ENCODE data around the gene LMTK3.
"Not testable (repeated sequence)": the region's sequence is repeated elsewhere in the genome, so short reads cannot be mapped to it uniquely, and the experiment has no call there.

The LMTK3 gene

GRCh38 chr19:48487948-48488347 is 23.7 kb downstream of the LMTK3 start:
- WGBS (ENCODE audit: insufficient coverage) = 93% methylated on average over 5 of the region's 8 CpGs
- Histone ChIP-seq H3K27me3 (replicated peaks in 2 of 5; ENCODE audit: control insufficient read depth in 4 of 5, insufficient read depth in 5 of 5, low read length in 4 of 5) (peaks cover 0 to 14% (median 0%) of the 10 kb centered on the region in 5 experiments), H3K27ac (ENCODE audit: insufficient read depth in 1 of 2, low read depth in 1 of 2, low read length in 2 of 2, poor library complexity in 1 of 2, severe bottlenecking in 2 of 2) (no peak overlapping the region), H3K36me3 (ENCODE audit: control insufficient read depth in 4 of 4, insufficient read depth in 4 of 4, low read length in 3 of 4) (no peaks in the 10 kb centered on the region), H3K9me3 (ENCODE audit: control extremely low read depth in 1 of 5, control insufficient read depth in 4 of 5, insufficient read depth in 2 of 5, low read depth in 1 of 5, low read length in 4 of 5) (no peaks in the 10 kb centered on the region), H3K4me1 (ENCODE audit: control extremely low read depth in 1 of 4, control insufficient read depth in 4 of 4, insufficient read depth in 4 of 4, low read length in 3 of 4) (peaks cover 0 to 30% (median 23%) of the 10 kb centered on the region in 4 experiments), H3K4me3 (ENCODE audit: control insufficient read depth in 1 of 7, extremely low read depth in 1 of 7, insufficient read depth in 4 of 7, low read depth in 2 of 7, low read length in 6 of 7) (no peak overlapping the region)
- ChIA-PET POLR2A (no interaction called here), CTCF (interaction anchor here (0.8 to 7.5 kb wide), 9 partner anchors 8 to 158 kb away, joined by 3 to 98 read pairs (median 4); partner anchors contain the start of gene CA11)
- no peak for DNase-seq

DNA sequence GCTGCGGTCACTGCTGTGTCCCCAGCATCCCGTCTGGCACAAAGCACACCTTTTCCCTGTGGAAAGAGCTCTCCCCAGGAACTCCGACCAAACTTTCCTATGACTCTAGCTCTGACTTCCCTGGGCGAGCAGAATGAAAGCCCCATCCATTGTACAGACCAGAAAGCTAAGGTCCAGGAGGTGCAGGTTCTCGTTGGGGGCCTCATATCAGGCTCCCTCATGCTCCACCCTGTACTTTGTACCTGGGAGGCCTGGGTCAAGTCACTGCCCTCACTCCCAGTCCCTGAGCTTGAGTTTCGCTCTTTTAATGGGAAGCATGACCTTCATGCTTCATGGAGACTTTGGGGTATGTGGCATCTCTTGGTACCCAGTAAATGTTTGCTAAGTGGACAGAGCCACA is 24.1 kb downstream of the LMTK3 start:
- no peaks in the 10 kb centered on the region for H3K9me3 ChIP-seq (ENCODE audit: control extremely low read depth in 1 of 5, control insufficient read depth in 4 of 5, insufficient read depth in 2 of 5, low read depth in 1 of 5, low read length in 4 of 5)
- no peak overlapping the region for H3K27ac ChIP-seq (ENCODE audit: insufficient read depth in 1 of 2, low read depth in 1 of 2, low read length in 2 of 2, poor library complexity in 1 of 2, severe bottlenecking in 2 of 2)
- ChIA-PET CTCF (interaction anchor here (0.8 to 7.5 kb wide), 8 partner anchors 9 to 158 kb away, joined by 3 to 98 read pairs (median 4); partner anchors contain the start of gene CA11), POLR2A (no interaction called here)
- H3K27me3 ChIP-seq (replicated peaks in 2 of 5; ENCODE audit: control insufficient read depth in 4 of 5, insufficient read depth in 5 of 5, low read length in 4 of 5) = peaks cover 0 to 13% (median 0%) of the 10 kb centered on the region in 5 experiments
- 96% methylated on average over 6 of the region's 6 CpGs for whole genome bisulfite sequencing (ENCODE audit: insufficient coverage)
- no peaks in the 10 kb centered on the region for H3K36me3 ChIP-seq (ENCODE audit: control insufficient read depth in 4 of 4, insufficient read depth in 4 of 4, low read length in 3 of 4)
- peaks cover 0 to 26% (median 20%) of the 10 kb centered on the region in 4 experiments for H3K4me1 ChIP-seq (ENCODE audit: control extremely low read depth in 1 of 4, control insufficient read depth in 4 of 4, insufficient read depth in 4 of 4, low read length in 3 of 4)
- DNase-seq = no peak
- H3K4me3 ChIP-seq (ENCODE audit: control insufficient read depth in 1 of 7, extremely low read depth in 1 of 7, insufficient read depth in 4 of 7, low read depth in 2 of 7, low read length in 6 of 7) = no peak overlapping the region

DNA sequence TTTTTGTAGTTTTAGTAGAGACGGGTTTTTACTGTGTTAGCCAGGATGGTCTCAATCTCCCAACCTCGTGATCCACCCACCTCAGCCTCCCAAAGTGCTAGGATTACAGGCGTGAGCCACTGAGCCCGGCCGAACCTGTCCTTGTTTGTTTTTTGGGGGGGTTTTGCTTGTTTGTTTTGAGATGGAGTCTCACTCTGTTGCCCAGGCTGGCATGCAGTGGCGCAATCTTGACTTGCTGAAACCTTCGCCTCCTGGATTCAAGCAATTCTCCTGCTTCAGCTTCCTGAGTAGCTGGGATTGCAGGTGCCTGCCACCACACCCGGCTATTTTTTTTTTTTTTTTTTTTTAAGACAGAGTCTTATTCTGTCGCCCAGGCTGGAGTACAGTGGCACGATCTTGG is 24.9 kb downstream of the LMTK3 start:
- H3K36me3 ChIP-seq (ENCODE audit: control insufficient read depth in 4 of 4, insufficient read depth in 4 of 4, low read length in 3 of 4); DNase-seq; H3K27me3 ChIP-seq (replicated peaks in 2 of 5; ENCODE audit: control insufficient read depth in 4 of 5, insufficient read depth in 5 of 5, low read length in 4 of 5); POLR2A ChIA-PET; H3K27ac ChIP-seq (ENCODE audit: insufficient read depth in 1 of 2, low read depth in 1 of 2, low read length in 2 of 2, poor library complexity in 1 of 2, severe bottlenecking in 2 of 2); H3K9me3 ChIP-seq (ENCODE audit: control extremely low read depth in 1 of 5, control insufficient read depth in 4 of 5, insufficient read depth in 2 of 5, low read depth in 1 of 5, low read length in 4 of 5); H3K4me3 ChIP-seq (ENCODE audit: control insufficient read depth in 1 of 7, extremely low read depth in 1 of 7, insufficient read depth in 4 of 7, low read depth in 2 of 7, low read length in 6 of 7): not testable (repeated sequence)
- CTCF ChIA-PET = interaction anchor here (1.2 to 7.5 kb wide), 3 partner anchors 58 to 122 kb away, joined by 4 to 98 read pairs (median 4); no protein-coding TSS in a partner anchor
- WGBS (ENCODE audit: insufficient coverage) = 100% methylated on average over 5 of the region's 10 CpGs
- H3K4me1 ChIP-seq (ENCODE audit: control extremely low read depth in 1 of 4, control insufficient read depth in 4 of 4, insufficient read depth in 4 of 4, low read length in 3 of 4) = peaks cover 0 to 24% (median 16%) of the 10 kb centered on the region in 4 experiments

- H3K4me3 ChIP-seq (ENCODE audit: control insufficient read depth in 1 of 7, extremely low read depth in 1 of 7, insufficient read depth in 4 of 7, low read depth in 2 of 7, low read length in 6 of 7) = no peak overlapping the region
- no peaks in the 10 kb centered on the region for H3K36me3 ChIP-seq (ENCODE audit: control insufficient read depth in 4 of 4, insufficient read depth in 4 of 4, low read length in 3 of 4)
- no peak overlapping the region for H3K27ac ChIP-seq (ENCODE audit: insufficient read depth in 1 of 2, low read depth in 1 of 2, low read length in 2 of 2, poor library complexity in 1 of 2, severe bottlenecking in 2 of 2)
- peaks cover 0 to 25% (median 12%) of the 10 kb centered on the region in 4 experiments for H3K4me1 ChIP-seq (ENCODE audit: control extremely low read depth in 1 of 4, control insufficient read depth in 4 of 4, insufficient read depth in 4 of 4, low read length in 3 of 4)
- no peaks in the 10 kb centered on the region for H3K9me3 ChIP-seq (ENCODE audit: control extremely low read depth in 1 of 5, control insufficient read depth in 4 of 5, insufficient read depth in 2 of 5, low read depth in 1 of 5, low read length in 4 of 5)
- POLR2A ChIA-PET = no interaction called here
- H3K27me3 ChIP-seq (replicated peaks in 2 of 5; ENCODE audit: control insufficient read depth in 4 of 5, insufficient read depth in 5 of 5, low read length in 4 of 5) = no peaks in the 10 kb centered on the region
- no peak for DNase-seq
- WGBS (ENCODE audit: insufficient coverage) = 95% methylated on average over 21 of the region's 37 CpGs
- CTCF ChIA-PET = no interaction called here
Observed at GRCh38 chr19:48484931-48485612, 26.6 kb downstream of the LMTK3 start.

GRCh38 chr19:48484247-48484893 is 27.3 kb downstream of the LMTK3 start:
- ChIA-PET CTCF (no interaction called here), POLR2A (no interaction called here)
- DNase-seq = no peak
- Histone ChIP-seq H3K27me3 (replicated peaks in 2 of 5; ENCODE audit: control insufficient read depth in 4 of 5, insufficient read depth in 5 of 5, low read length in 4 of 5) (no peaks in the 10 kb centered on the region), H3K27ac (ENCODE audit: insufficient read depth in 1 of 2, low read depth in 1 of 2, low read length in 2 of 2, poor library complexity in 1 of 2, severe bottlenecking in 2 of 2) (no peak overlapping the region), H3K9me3 (ENCODE audit: control extremely low read depth in 1 of 5, control insufficient read depth in 4 of 5, insufficient read depth in 2 of 5, low read depth in 1 of 5, low read length in 4 of 5) (no peaks in the 10 kb centered on the region), H3K4me3 (ENCODE audit: control insufficient read depth in 1 of 7, extremely low read depth in 1 of 7, insufficient read depth in 4 of 7, low read depth in 2 of 7, low read length in 6 of 7) (no peak overlapping the region), H3K36me3 (ENCODE audit: control insufficient read depth in 4 of 4, insufficient read depth in 4 of 4, low read length in 3 of 4) (peaks cover 0 to 5% (median 1%) of the 10 kb centered on the region in 4 experiments), H3K4me1 (ENCODE audit: control extremely low read depth in 1 of 4, control insufficient read depth in 4 of 4, insufficient read depth in 4 of 4, low read length in 3 of 4) (peaks cover 0 to 21% (median 13%) of the 10 kb centered on the region in 4 experiments)
- WGBS (ENCODE audit: insufficient coverage) = 96% methylated on average over 10 of the region's 16 CpGs

DNA sequence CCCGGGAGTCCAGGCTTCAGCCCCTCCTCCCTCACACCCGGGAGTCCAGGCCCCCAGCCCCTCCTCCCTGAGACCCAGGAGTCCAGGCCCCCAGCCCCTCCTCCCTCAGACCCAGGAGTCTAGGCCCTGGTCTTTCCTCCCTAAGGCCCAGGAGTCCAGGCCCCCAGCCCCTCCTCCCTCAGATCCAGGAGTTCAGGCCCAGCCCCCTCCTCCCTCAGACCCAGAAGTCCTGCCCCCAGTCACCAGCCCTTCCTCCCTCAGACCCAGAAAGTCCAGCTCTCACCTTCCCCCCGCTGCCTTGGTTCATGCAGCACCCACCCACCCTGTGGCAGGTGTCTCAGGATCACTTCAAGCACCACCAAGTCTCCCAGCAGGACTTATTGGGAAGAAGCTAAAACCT is 28.3 kb downstream of the LMTK3 start:
- WGBS (ENCODE audit: insufficient coverage) = 66% methylated on average over 3 of the region's 3 CpGs
- Histone ChIP-seq H3K4me1 (ENCODE audit: control extremely low read depth in 1 of 4, control insufficient read depth in 4 of 4, insufficient read depth in 4 of 4, low read length in 3 of 4) (peaks cover 0 to 21% (median 13%) of the 10 kb centered on the region in 4 experiments), H3K4me3 (ENCODE audit: control insufficient read depth in 1 of 7, extremely low read depth in 1 of 7, insufficient read depth in 4 of 7, low read depth in 2 of 7, low read length in 6 of 7) (no peak overlapping the region), H3K36me3 (ENCODE audit: control insufficient read depth in 4 of 4, insufficient read depth in 4 of 4, low read length in 3 of 4) (peaks cover 0 to 13% (median 5%) of the 10 kb centered on the region in 4 experiments), H3K27me3 (replicated peaks in 2 of 5; ENCODE audit: control insufficient read depth in 4 of 5, insufficient read depth in 5 of 5, low read length in 4 of 5) (no peaks in the 10 kb centered on the region), H3K27ac (ENCODE audit: insufficient read depth in 1 of 2, low read depth in 1 of 2, low read length in 2 of 2, poor library complexity in 1 of 2, severe bottlenecking in 2 of 2) (no peak overlapping the region), H3K9me3 (ENCODE audit: control extremely low read depth in 1 of 5, control insufficient read depth in 4 of 5, insufficient read depth in 2 of 5, low read depth in 1 of 5, low read length in 4 of 5) (no peaks in the 10 kb centered on the region)
- DNase-seq = no peak
- ChIA-PET POLR2A (no interaction called here), CTCF (no interaction called here)
